SK-N-SH treated with all-trans-retinoic acid at 6 μM for 48 hours (cell line): ENCODE results near the gene ZPR1.

ENCODE experiments used
- CREB5 ChIP-seq: fragments of 250-450 bp; sonication (Bioruptor Pico); IDR thresholded peaks from 2 replicates; pipeline ENCODE4 v1.5.1; 2020; ENCODE audit warnings: low read depth, mild to moderate bottlenecking, moderate library complexity
- CSDC2 ChIP-seq: fragments of 250-450 bp; sonication (Bioruptor Pico); IDR thresholded peaks from 2 replicates; pipeline ENCODE4 v1.5.0; 2020; ENCODE audit warnings: mild to moderate bottlenecking, moderate library complexity
- ESRRG ChIP-seq: fragments of 250-450 bp; sonication (Bioruptor Pico); IDR thresholded peaks from 2 replicates; pipeline ENCODE4 v1.6.1; 2021; ENCODE audit warnings: mild to moderate bottlenecking
- ISL1 ChIP-seq: fragments of 250-450 bp; sonication (Bioruptor Pico); IDR thresholded peaks from 2 replicates; pipeline ENCODE4 v2.1.2; 2022; ENCODE audit warnings: mild to moderate bottlenecking, moderate library complexity
- TCF4 ChIP-seq: fragments of 250-450 bp; sonication (Bioruptor Pico); IDR thresholded peaks from 2 replicates; pipeline ENCODE4 v1.8.0; 2021; ENCODE audit warnings: mild to moderate bottlenecking, moderate library complexity, borderline replicate concordance
- ZFP3 ChIP-seq: fragments of 250-450 bp; sonication (Bioruptor Pico); IDR thresholded peaks from 2 replicates; pipeline ENCODE4 v1.5.0; 2020; ENCODE audit warnings: mild to moderate bottlenecking, moderate library complexity
- ZFP30 ChIP-seq: fragments of 450-650 bp; formaldehyde crosslinking; IDR thresholded peaks from 2 replicates; pipeline ENCODE4 v1.5.0; 2022; ENCODE audit warnings: mild to moderate bottlenecking, moderate library complexity
- ZNF70 ChIP-seq: fragments of 450-650 bp; formaldehyde crosslinking; IDR thresholded peaks from 2 replicates; pipeline ENCODE4 v1.5.0; 2020; ENCODE audit warnings: mild to moderate bottlenecking, moderate library complexity
- ZNF8 ChIP-seq: fragments of 450-650 bp; formaldehyde crosslinking; IDR thresholded peaks from 2 replicates; pipeline ENCODE4 v1.5.0; 2020; ENCODE audit warnings: mild to moderate bottlenecking, moderate library complexity

DNA sequence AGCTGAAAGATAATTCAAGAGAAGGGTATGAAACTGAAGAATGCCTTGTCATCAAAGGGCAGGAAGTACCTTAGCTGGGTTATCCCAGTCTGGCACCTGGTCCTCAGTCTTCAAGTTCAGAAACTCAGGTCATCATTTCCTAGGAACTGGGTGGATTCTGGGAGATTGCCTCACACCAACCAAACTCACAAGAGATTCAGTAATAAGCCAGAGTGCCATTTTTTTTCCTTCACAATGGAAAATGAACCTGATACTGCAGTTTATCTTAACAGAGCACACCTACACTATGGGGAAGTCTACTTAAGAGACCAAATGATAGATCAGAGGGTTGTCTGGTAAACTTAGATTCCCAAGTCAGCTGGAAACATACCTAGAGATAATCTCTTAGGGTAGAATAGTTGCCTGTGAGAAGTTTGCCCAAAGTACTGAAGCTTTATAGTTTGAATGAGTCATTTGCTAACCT is 11.3 kb downstream of the ZPR1 start:
- no peak for TF ChIP-seq ZFP3 (CRISPR knock-in tag)
- TF ChIP-seq CREB5 = no peak
- no peak for TF ChIP-seq TCF4
- TF ChIP-seq ISL1 = no peak
- TF ChIP-seq ESRRG (CRISPR knock-in tag) = no peak
- no peak for TF ChIP-seq ZFP30 (CRISPR knock-in tag)
- no peak for TF ChIP-seq ZNF70 (CRISPR knock-in tag)
- no peak for TF ChIP-seq ZNF8 (CRISPR knock-in tag)
- no peak for TF ChIP-seq CSDC2 (CRISPR knock-in tag)
